HL-60 (cell line): ENCODE data around the gene PRSS48.

ENCODE experiments used
- DNase-seq, 2 experiments: peaks; one replicate each; pipeline ENCODE4 v3.0.0-alpha.2; 2010 to 2020; ENCODE audit warnings: low read depth in 1 of 2, low spot score in 1 of 2
- H3K27ac ChIP-seq: fragments of 250-450 bp; sonication (Bioruptor Pico); replicated peaks from 2 replicates; pipeline ENCODE4 v1.5.1; 2020; ENCODE audit warnings: mild to moderate bottlenecking, moderate library complexity
- H3K27me3 ChIP-seq: fragments of 250-450 bp; sonication (Bioruptor Pico); 2 replicates; pipeline ENCODE4 v1.5.1; 2021; ENCODE audit warnings: mild to moderate bottlenecking, moderate library complexity; ENCODE audit not compliant: insufficient read depth, poor library complexity, severe bottlenecking
- H3K4me3 ChIP-seq: replicated peaks from 2 replicates; pipeline ENCODE4 v1.5.1; 2011; ENCODE audit warnings: mild to moderate bottlenecking, control low read depth, low read length; ENCODE audit not compliant: insufficient read depth
- GABPA ChIP-seq: IDR thresholded peaks from 2 replicates; pipeline ENCODE4 v1.6.1; 2012; ENCODE audit warnings: low read depth
- POLR2AphosphoS5 ChIP-seq: IDR thresholded peaks from 2 replicates; pipeline ENCODE4 v1.6.1; 2012; ENCODE audit warnings: low read depth
- REST ChIP-seq: IDR thresholded peaks from 2 replicates; pipeline ENCODE4 v1.6.1; 2012; ENCODE audit warnings: low read depth; ENCODE audit not compliant: insufficient replicate concordance
- SPI1 ChIP-seq: IDR thresholded peaks from 2 replicates; pipeline ENCODE4 v1.6.1; 2012; ENCODE audit warnings: low read depth, mild to moderate bottlenecking, borderline replicate concordance
- long read RNA-seq: library from polyadenylated mRNA; unstranded; transcript quantifications from one replicate; pipeline ENCODE4 v2.0.0, GENCODE V29; 2020
- TF ChIP-seq, protein P1 (sequence below): IDR thresholded peaks from one replicate; pipeline ENCODE4 v1.5.1; 2011; ENCODE audit warnings: low read length, control low read depth, inconsistent platforms; ENCODE audit not compliant: insufficient read depth

The PRSS48 gene, protein sequence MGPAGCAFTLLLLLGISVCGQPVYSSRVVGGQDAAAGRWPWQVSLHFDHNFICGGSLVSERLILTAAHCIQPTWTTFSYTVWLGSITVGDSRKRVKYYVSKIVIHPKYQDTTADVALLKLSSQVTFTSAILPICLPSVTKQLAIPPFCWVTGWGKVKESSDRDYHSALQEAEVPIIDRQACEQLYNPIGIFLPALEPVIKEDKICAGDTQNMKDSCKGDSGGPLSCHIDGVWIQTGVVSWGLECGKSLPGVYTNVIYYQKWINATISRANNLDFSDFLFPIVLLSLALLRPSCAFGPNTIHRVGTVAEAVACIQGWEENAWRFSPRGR
- long read RNA-seq: 0 reads

GRCh38 chr4:151276787-151277562, at the start of gene PRSS48:
Gene PRSS48 (plus strand): TSS chr4:151277161. CDS start chr4:151277173, 12 bp downstream.
- Histone ChIP-seq H3K27me3 (no peaks in the 10 kb centered on the region), H3K4me3 (no peak within 1 kb of the TSS), H3K27ac (no peak within 1 kb of the TSS)
- DNase-seq: peak; percentile 7 to 51
- TF ChIP-seq, protein P1, sequence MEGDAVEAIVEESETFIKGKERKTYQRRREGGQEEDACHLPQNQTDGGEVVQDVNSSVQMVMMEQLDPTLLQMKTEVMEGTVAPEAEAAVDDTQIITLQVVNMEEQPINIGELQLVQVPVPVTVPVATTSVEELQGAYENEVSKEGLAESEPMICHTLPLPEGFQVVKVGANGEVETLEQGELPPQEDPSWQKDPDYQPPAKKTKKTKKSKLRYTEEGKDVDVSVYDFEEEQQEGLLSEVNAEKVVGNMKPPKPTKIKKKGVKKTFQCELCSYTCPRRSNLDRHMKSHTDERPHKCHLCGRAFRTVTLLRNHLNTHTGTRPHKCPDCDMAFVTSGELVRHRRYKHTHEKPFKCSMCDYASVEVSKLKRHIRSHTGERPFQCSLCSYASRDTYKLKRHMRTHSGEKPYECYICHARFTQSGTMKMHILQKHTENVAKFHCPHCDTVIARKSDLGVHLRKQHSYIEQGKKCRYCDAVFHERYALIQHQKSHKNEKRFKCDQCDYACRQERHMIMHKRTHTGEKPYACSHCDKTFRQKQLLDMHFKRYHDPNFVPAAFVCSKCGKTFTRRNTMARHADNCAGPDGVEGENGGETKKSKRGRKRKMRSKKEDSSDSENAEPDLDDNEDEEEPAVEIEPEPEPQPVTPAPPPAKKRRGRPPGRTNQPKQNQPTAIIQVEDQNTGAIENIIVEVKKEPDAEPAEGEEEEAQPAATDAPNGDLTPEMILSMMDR: peak; percentile 51
- TF ChIP-seq SPI1: peak; percentile 63; the same call in 1 of the 2 replicates
- TF ChIP-seq POLR2AphosphoS5: no peak
- no peak for TF ChIP-seq REST
- no peak for TF ChIP-seq GABPA

DNA sequence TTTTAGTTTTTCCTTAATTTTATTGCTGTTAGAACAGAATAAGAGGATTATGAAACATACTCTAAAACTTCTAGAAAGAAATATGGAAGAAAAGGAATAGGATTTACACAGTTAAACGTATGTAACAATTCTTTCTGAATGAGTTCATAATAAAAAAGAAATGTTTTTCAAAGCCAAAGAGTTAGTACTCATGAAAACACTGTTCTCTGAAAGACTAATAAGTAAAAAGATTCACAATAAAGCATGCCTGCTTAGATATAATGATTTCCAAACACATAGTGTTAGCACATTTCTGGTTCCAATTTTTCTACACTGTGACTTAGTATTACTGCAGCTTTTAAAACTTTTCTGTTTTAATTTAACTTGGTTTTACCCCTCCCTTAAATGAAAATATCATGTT, 49.8 kb upstream of the PRSS48 start:
- no peak for DNase-seq
- H3K4me3 ChIP-seq: no peak overlapping the region
- TF ChIP-seq, protein P1: no peak
- TF ChIP-seq REST (no peak), GABPA (no peak), SPI1 (no peak), POLR2AphosphoS5 (no peak)
- no peak overlapping the region for H3K27ac ChIP-seq
- H3K27me3 ChIP-seq: peaks cover 8% of the 10 kb centered on the region

- no peak overlapping the region for H3K27ac ChIP-seq
- no peak for DNase-seq
- no peak overlapping the region for H3K4me3 ChIP-seq
Observed at GRCh38 chr4:151227731-151228130, 49.2 kb upstream of the PRSS48 start.

More at GRCh38 chr4:151227731-151228130, 49.2 kb upstream of the PRSS48 start:
- peaks cover 8% of the 10 kb centered on the region for H3K27me3 ChIP-seq
- no peak for TF ChIP-seq POLR2AphosphoS5
- TF ChIP-seq, protein P1: no peak
- TF ChIP-seq SPI1: no peak
- TF ChIP-seq REST: no peak
- TF ChIP-seq GABPA: no peak
